A172 (cell line): ENCODE measurements around the gene RIPOR3. TPM values are rescaled to one million over a fixed set of nuclear protein-coding genes. Genes with fewer than 3 reads are reported as not detected.
"Not testable (repeated sequence)": the region's sequence is repeated elsewhere in the genome, so short reads cannot be mapped to it uniquely, and the experiment has no call there.

Experiments
- DNase-seq: peaks from one replicate; pipeline ENCODE4 v3.0.0-alpha.2; 2015; ENCODE audit warnings: low spot score
- total RNA-seq: library from RNA; depleted of rRNA; stranded (reverse); fragments of >200 nt; shearing (Covaris generic); gene quantifications from 2 replicates; pipeline ENCODE4 v1.2.3, GENCODE V29; 2014

The RIPOR3 gene
- total RNA-seq, 1 experiment from 2014 or later, result not detected

GRCh38 chr20:50607850-50608749 lies 83.2 kb downstream of the RIPOR3 start:
- no peak for DNase-seq

DNA sequence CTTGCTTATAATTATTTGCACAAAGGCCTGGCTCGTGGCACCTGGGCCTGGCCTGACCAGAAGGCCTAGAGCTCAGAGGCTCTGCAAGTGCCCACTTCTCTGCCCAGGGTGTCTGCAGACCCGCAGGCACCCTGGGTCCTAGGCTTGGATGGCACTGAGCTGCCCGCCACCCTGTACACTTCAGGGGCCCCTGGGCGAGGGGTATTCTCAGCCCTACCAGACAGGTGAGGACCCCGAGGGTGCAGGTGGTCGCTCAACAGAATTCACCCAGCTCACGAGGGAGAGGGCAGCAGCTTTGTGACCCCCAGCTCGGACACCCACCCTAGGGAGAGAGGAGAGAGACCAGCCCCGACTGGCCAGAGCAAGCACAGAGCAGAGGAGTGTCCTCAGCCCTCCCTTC lies 83.9 kb downstream of the RIPOR3 start:
- DNase-seq, result no peak

DNA sequence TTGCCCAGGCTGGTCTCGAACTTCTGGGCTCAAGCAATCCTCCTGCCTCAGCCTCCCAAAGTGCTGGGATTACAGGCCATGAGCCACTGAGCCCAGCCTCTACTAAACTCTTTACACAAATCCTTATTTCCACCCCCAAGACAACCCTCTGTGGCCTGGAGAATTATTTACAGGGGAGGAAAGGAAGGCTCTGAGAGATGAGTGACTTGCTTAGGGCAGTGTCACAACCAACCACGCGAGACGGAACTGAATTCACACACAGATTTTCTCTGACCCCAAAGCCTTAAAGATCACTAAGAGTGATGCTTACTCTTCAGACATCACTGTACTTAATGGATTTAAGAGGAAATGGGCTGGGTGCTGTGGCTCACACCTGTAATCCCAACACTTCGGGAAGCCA lies 86.2 kb downstream of the RIPOR3 start:
- DNase-seq, result no peak

GRCh38 chr20:50604451-50604850 lies 86.9 kb downstream of the RIPOR3 start:
- DNase-seq, result no peak

- DNase-seq, result no peak
Measured at GRCh38 chr20:50602432-50603088, 88.8 kb downstream of the RIPOR3 start.

DNA sequence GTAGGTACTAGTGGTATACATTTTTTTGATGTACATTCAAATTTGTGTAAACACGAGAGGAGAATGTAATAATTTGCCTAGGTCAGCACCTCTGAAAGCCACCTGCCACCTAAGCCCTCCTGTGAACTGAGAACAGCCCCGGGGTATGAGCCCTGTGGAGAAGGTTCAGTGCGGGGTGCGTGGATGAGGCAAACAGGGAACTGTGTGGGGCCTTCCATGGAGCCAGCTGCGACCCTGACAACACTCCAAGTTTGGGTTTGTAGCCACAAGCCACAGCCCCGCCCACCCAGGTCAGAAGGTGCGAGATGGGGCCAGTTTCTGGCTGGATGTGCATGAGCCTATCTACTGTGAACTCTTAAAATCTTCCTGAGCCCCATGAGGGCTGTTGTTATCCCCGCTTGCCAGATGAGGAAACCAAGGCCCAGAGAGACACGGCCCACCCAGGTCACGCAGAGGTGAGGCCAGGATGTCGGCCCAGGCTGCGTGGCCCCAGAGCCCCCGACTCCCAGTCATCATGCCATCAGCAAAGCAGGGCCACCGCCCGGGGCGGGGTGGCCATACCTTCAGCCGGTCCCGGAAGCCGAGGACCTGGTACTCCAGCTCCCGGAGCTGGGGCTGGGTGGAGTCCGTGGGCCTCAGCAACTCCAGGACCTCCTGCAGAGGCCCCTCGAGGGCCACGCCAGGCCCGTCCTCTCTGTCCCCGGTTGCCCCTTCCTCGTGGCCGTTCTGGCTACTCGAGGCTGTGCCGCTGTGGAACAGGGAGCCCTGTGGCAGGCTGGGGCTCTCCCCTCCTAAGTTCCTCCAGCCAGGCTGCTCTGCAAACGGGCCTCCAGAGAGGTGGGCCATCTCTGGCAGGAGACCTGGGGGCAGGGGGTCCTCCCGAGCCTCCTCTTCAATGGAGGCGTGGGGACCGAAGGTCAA lies 89.6 kb downstream of the RIPOR3 start:
- no peak for DNase-seq

DNA sequence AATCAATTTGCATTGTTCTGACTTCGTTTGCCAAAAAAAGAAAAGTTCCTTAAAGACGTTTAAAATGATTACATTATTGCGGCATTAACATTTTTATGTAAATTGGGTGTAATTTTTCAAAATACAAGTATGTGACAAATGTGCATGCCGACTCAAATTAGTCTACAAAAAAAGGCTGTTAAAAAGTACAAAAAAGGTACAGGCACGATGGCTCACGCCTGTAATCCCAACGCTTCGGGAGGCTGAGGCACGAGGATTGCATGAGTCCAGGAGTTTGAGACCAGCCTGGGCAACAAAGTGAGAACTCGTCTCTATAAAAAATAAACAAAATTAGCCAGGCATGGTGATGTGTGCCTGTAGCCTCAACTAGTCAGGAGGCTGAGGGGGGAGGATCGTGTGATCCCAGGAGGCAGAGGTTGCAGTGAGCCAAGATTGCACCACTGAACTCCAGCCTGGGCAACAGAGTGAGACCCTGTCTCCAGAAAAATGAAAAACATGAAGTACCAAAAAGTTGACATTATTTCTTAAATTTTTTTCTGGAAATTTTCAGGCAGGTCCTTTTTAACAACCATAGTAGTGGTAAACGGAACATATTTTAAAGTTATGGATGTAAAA lies 91.0 kb downstream of the RIPOR3 start:
- DNase-seq, result no peak

- not testable (repeated sequence) for DNase-seq
Measured at GRCh38 chr20:50598768-50599167, 92.6 kb downstream of the RIPOR3 start.

DNA sequence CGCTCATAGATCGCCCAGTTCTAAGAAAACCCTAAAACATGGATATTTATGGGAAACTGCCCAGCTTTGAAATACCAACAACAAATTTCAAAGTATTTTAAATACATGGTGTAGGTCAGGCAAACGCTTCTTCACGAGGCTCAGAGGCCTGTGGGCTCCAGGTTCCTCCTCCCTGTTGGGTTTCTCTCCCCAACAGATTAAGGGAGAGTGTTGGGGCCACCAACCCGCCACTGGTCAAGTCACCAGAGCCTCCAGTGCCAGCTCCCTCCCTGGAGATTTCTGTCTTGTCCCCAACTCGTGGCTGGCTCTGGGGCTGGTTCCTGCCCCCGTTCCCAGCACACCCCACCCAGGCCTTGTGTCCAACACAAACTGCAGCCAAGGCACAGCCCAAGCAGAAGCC lies 93.3 kb downstream of the RIPOR3 start:
- no peak for DNase-seq

DNA sequence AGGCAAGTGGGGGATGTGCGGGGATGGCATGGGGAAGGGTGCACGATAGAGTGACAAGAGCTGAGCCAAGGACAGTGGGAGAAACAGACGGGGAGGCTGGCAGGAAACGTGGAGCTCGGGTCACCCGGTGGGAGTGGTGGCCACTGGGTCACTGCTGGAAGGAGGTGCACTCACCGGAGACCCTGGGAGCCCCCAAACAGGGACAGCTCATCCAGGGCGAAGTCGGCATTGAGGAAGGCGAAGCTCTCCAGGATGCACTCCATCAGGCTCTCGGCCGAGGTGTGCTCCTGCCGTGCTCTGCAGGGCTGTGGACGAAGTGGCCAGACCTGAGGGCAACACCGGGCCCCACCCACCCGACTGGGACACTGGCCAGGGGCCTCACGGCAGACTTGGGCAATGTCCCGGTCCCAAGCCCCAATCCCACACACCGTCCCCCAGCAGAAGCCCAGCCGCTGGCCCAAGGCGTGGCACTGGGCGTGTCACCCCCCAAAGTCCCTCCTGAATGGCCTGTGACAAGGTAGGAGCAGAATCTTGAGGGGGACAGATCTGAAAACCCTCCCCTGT lies 93.9 kb downstream of the RIPOR3 start:
- DNase-seq, result no peak

- no peak for DNase-seq
Measured at GRCh38 chr20:50596694-50597021, 94.7 kb downstream of the RIPOR3 start.

- DNase-seq, result peak; percentile 46
Measured at GRCh38 chr20:50595988-50596693, 95.2 kb downstream of the RIPOR3 start.

GRCh38 chr20:50595433-50595895 lies 95.9 kb downstream of the RIPOR3 start:
- DNase-seq, result no peak

GRCh38 chr20:50594591-50595432 lies 96.5 kb downstream of the RIPOR3 start:
- DNase-seq, result no peak

DNA sequence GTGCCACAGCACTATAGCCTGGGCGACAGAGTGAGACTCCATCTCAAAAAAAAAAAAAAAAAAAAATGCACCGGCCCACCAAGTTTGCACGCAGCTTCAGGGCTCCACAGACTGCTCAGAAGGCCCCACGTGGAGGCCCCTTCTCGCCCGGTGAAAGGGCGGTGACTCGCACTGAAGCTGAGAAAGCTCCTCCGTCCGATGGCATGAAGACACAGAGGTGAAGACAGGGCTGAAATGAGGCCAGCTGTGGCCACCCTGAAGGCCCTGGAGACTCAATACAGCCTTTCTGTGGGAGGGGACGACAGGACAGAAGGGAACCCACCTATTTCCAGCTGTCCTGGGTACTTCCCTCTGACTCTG lies 97.1 kb downstream of the RIPOR3 start:
- no peak for DNase-seq

- no peak for DNase-seq
Measured at GRCh38 chr20:50593005-50593335, 98.4 kb downstream of the RIPOR3 start.

- DNase-seq, result no peak
Measured at GRCh38 chr20:50592282-50593004, 98.9 kb downstream of the RIPOR3 start.

GRCh38 chr20:50591233-50591852 lies 100.0 kb downstream of the RIPOR3 start:
- no peak for DNase-seq

GRCh38 chr20:50590348-50590664 lies 101.0 kb downstream of the RIPOR3 start:
- DNase-seq, result no peak
